ENCODE results near the gene PEX7.

DNA sequence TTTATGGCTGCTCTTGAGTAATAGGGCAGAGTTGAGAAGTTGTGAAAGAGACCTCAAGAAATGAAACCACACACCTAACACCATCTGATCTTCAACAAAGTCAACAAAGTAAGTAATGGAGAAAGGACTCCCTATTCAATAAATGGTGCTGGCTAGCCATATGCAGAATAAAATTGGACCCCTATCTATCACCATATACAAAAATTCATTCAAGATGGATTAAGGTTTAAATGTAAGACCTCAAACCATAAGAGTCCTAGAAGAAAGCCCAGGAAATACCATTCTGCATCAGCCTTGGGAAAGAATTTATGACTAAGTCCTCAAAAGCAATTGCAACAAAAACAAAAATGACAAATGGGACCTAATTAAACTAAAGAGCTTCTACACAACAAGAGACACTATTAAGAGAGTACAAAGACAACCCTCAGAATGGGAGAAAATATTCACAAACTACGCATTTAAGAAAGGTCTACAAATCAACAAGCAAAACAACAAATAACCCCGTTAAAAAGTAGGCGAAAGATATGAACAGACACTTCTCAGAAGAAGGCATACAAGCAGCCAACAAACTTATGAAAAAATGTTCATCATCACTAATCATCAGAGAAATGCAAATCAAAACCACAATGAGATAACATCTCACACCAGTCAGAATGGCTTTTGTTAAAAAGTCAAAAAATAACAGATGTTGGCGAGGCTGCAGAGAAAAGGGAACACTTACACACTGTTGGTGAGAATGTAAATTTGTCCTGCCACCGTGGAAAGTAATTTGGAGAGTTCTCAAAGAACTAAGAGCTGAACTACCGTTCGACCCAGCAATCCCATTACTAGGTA lies 34.1 kb upstream of the PEX7 start:
- TF ChIP-seq, protein P1, sequence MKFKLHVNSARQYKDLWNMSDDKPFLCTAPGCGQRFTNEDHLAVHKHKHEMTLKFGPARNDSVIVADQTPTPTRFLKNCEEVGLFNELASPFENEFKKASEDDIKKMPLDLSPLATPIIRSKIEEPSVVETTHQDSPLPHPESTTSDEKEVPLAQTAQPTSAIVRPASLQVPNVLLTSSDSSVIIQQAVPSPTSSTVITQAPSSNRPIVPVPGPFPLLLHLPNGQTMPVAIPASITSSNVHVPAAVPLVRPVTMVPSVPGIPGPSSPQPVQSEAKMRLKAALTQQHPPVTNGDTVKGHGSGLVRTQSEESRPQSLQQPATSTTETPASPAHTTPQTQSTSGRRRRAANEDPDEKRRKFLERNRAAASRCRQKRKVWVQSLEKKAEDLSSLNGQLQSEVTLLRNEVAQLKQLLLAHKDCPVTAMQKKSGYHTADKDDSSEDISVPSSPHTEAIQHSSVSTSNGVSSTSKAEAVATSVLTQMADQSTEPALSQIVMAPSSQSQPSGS (IDR thresholded peaks at IDR 0.05; ENCODE audit: low read length), result peak; percentile 45; the same call in 1 of the 2 replicates
- TF ChIP-seq GABPA (IDR thresholded peaks at IDR 0.05; ENCODE audit: low read depth) (no peak), POLR2A (IDR thresholded peaks at IDR 0.05; ENCODE audit: low read depth, low read length) (no peak), MTA2 (IDR thresholded peaks at IDR 0.05; ENCODE audit: low read depth) (peak; percentile 75), LARP7 (IDR thresholded peaks at IDR 0.05) (no peak), STAT3 (IDR thresholded peaks at IDR 0.05; ENCODE audit: low read depth, low read length) (no peak), FOS (IDR thresholded peaks at IDR 0.05; ENCODE audit: borderline replicate concordance, extremely low read depth, insufficient read length) (no peak)
- TF ChIP-seq, protein P2, sequence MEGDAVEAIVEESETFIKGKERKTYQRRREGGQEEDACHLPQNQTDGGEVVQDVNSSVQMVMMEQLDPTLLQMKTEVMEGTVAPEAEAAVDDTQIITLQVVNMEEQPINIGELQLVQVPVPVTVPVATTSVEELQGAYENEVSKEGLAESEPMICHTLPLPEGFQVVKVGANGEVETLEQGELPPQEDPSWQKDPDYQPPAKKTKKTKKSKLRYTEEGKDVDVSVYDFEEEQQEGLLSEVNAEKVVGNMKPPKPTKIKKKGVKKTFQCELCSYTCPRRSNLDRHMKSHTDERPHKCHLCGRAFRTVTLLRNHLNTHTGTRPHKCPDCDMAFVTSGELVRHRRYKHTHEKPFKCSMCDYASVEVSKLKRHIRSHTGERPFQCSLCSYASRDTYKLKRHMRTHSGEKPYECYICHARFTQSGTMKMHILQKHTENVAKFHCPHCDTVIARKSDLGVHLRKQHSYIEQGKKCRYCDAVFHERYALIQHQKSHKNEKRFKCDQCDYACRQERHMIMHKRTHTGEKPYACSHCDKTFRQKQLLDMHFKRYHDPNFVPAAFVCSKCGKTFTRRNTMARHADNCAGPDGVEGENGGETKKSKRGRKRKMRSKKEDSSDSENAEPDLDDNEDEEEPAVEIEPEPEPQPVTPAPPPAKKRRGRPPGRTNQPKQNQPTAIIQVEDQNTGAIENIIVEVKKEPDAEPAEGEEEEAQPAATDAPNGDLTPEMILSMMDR (IDR thresholded peaks at IDR 0.05 in 2 of 3, conservative IDR thresholded peaks at IDR 0.05 in 1 of 3; ENCODE audit: control insufficient read depth in 2 of 3, extremely low read depth in 1 of 3, insufficient read depth in 1 of 3, low read depth in 3 of 3, low read length in 3 of 3), result no peak
- TF ChIP-seq, protein P3, sequence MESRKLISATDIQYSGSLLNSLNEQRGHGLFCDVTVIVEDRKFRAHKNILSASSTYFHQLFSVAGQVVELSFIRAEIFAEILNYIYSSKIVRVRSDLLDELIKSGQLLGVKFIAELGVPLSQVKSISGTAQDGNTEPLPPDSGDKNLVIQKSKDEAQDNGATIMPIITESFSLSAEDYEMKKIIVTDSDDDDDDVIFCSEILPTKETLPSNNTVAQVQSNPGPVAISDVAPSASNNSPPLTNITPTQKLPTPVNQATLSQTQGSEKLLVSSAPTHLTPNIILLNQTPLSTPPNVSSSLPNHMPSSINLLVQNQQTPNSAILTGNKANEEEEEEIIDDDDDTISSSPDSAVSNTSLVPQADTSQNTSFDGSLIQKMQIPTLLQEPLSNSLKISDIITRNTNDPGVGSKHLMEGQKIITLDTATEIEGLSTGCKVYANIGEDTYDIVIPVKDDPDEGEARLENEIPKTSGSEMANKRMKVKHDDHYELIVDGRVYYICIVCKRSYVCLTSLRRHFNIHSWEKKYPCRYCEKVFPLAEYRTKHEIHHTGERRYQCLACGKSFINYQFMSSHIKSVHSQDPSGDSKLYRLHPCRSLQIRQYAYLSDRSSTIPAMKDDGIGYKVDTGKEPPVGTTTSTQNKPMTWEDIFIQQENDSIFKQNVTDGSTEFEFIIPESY (IDR thresholded peaks at IDR 0.05), result no peak
- TF ChIP-seq, protein P4, sequence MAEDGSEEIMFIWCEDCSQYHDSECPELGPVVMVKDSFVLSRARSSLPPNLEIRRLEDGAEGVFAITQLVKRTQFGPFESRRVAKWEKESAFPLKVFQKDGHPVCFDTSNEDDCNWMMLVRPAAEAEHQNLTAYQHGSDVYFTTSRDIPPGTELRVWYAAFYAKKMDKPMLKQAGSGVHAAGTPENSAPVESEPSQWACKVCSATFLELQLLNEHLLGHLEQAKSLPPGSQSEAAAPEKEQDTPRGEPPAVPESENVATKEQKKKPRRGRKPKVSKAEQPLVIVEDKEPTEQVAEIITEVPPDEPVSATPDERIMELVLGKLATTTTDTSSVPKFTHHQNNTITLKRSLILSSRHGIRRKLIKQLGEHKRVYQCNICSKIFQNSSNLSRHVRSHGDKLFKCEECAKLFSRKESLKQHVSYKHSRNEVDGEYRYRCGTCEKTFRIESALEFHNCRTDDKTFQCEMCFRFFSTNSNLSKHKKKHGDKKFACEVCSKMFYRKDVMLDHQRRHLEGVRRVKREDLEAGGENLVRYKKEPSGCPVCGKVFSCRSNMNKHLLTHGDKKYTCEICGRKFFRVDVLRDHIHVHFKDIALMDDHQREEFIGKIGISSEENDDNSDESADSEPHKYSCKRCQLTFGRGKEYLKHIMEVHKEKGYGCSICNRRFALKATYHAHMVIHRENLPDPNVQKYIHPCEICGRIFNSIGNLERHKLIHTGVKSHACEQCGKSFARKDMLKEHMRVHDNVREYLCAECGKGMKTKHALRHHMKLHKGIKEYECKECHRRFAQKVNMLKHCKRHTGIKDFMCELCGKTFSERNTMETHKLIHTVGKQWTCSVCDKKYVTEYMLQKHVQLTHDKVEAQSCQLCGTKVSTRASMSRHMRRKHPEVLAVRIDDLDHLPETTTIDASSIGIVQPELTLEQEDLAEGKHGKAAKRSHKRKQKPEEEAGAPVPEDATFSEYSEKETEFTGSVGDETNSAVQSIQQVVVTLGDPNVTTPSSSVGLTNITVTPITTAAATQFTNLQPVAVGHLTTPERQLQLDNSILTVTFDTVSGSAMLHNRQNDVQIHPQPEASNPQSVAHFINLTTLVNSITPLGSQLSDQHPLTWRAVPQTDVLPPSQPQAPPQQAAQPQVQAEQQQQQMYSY (CRISPR knock-in tag; IDR thresholded peaks at IDR 0.05), result no peak
